Subcutaneous adipose tissue (tissue), 4 donors: ENCODE measurements around the gene SPAM1. TPM values are rescaled to one million over a fixed set of nuclear protein-coding genes. Genes with fewer than 3 reads are reported as not detected.

ENCODE experiments used
- total RNA-seq, 4 donors: library from RNA; depleted of rRNA; stranded (reverse); fragments of >200 nt; gene quantifications; one replicate each; pipeline ENCODE4 v1.1.0, GENCODE V29; 2016
- TF ChIP-seq, protein P1 (sequence below): fragments of 450-650 bp; IDR thresholded peaks from one replicate; pipeline ENCODE4 v1.5.1; 2016; ENCODE audit warnings: low read depth, mild to moderate bottlenecking, control low read depth, antibody characterized with exemption, moderate library complexity

SPAM1 gene
- total RNA-seq, 4 donors from 2014 or later, result not detected

DNA sequence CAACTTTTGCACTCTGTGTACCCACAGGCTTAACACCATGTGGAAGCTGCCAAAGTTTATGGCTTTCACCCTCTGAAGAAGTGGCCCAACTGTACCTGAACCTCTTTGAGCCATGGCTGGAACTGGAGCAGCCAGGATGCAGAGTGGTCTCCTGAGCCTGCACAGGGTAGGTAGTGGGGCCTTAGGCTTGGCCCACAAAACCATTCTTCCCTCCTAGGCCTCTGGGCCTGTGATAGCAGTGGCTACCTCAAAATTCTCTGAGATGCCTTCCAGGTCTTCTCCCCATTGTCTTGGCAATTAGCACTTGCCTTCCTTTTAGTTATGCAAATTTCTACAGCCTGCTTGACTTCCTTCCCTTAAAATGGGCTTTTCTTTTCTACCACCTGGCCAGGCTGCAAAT, 19.3 kb upstream of the SPAM1 start:
- TF ChIP-seq, protein P1, sequence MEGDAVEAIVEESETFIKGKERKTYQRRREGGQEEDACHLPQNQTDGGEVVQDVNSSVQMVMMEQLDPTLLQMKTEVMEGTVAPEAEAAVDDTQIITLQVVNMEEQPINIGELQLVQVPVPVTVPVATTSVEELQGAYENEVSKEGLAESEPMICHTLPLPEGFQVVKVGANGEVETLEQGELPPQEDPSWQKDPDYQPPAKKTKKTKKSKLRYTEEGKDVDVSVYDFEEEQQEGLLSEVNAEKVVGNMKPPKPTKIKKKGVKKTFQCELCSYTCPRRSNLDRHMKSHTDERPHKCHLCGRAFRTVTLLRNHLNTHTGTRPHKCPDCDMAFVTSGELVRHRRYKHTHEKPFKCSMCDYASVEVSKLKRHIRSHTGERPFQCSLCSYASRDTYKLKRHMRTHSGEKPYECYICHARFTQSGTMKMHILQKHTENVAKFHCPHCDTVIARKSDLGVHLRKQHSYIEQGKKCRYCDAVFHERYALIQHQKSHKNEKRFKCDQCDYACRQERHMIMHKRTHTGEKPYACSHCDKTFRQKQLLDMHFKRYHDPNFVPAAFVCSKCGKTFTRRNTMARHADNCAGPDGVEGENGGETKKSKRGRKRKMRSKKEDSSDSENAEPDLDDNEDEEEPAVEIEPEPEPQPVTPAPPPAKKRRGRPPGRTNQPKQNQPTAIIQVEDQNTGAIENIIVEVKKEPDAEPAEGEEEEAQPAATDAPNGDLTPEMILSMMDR, result no peak

- TF ChIP-seq, protein P1, result no peak
These were observed 8.8 kb upstream of the SPAM1 start for GRCh38 chr7:123916240-123916724.

GRCh38 chr7:123917878-123918277, 7.2 kb upstream of the SPAM1 start:
- TF ChIP-seq, protein P1, result no peak

- TF ChIP-seq, protein P1, result no peak
These were observed 6.7 kb upstream of the SPAM1 start for GRCh38 chr7:123918309-123918708.

DNA sequence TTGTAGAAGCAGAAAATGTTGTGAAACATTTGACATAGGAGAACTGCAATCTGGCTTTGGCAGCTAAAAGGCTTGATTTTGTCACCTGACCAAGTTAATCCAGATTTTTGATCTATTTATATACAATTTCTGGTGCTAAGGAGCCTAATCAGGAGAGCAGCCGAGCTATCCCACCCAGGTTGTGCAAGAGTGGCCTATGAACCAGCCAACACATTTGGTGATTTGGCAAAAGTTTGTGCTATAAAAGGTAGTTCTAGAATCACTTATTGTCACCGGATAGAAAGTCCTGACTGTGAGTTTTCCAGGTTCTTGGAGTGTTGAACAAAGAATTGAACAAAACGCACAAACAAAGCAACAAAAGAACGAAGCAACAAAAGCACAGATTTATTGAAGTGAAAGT, 1.4 kb upstream of the SPAM1 start:
- TF ChIP-seq, protein P1, result no peak

GRCh38 chr7:123929107-123929506, 4.1 kb downstream of the SPAM1 start:
- TF ChIP-seq, protein P1, result no peak

DNA sequence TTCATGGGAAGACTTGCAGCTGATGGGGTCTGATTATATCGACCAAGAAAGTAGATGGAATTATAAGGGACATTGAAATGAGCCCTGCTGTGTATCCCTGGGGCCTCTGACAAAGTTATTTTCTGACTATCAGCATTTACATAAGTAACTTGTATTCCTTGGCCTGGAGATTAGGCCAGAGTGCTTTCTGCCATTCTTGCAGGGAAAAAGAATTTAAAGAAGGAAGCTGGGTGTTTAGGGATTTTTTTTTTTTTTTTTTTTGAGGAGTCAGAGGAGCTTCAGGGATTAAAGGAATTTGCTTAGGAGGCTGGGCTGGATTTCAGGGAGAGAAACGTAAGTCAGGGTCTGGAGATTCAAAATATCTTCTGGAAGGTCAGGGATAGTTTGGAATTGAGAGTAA, 4.6 kb downstream of the SPAM1 start:
- TF ChIP-seq, protein P1, result no peak
